T47D (cell line): ENCODE results near the gene MAP2.
"Not testable (repeated sequence)": the region's sequence is repeated elsewhere in the genome, so short reads cannot be mapped to it uniquely, and the experiment has no call there.

Source experiments
- DNase-seq, 2 experiments: peaks; one replicate each; pipeline versions ENCODE4 v3.0.0 to v3.0.0-alpha.2; 2011 to 2012; ENCODE audit warnings: low read depth in 1 of 2, low spot score in 1 of 2
- JUND ChIP-seq: IDR thresholded peaks from 2 replicates; pipeline ENCODE4 v1.6.1; 2012; ENCODE audit warnings: low read depth
- in situ Hi-C: cut with HindIII; loops from 2 replicates; pipeline ENCODE4 v1.10.0; 2016; ENCODE audit warnings: low sequenced_read_pairs, low pct_unique_long_range_greater_than_20kb

Gene MAP2

GRCh38 chr2:209577376-209578357 lies 153.8 kb downstream of the MAP2 start:
- in situ Hi-C loops: no loop called here
- no peak for TF ChIP-seq JUND
- peak in 1 of 2 experiments; percentile 26 for DNase-seq

GRCh38 chr2:209578394-209579001 lies 154.7 kb downstream of the MAP2 start:
- no peak for TF ChIP-seq JUND
- no peak for DNase-seq
- in situ Hi-C loops: no loop called here

GRCh38 chr2:209579230-209579749 lies 155.4 kb downstream of the MAP2 start:
- DNase-seq: peak in 1 of 2 experiments; percentile 7
- in situ Hi-C loops: no loop called here
- no peak for TF ChIP-seq JUND

- TF ChIP-seq JUND: no peak
- in situ Hi-C loops: no loop called here
- DNase-seq: no peak
Measured at GRCh38 chr2:209581040-209581439, 157.2 kb downstream of the MAP2 start.

GRCh38 chr2:209582281-209582680 lies 158.4 kb downstream of the MAP2 start:
- in situ Hi-C loops: no loop called here
- DNase-seq: no peak
- no peak for TF ChIP-seq JUND

GRCh38 chr2:209584472-209584871 lies 160.6 kb downstream of the MAP2 start:
- TF ChIP-seq JUND: no peak
- DNase-seq: no peak
- in situ Hi-C loops: no loop called here

GRCh38 chr2:209584915-209585314 lies 161.1 kb downstream of the MAP2 start:
- no peak for TF ChIP-seq JUND
- in situ Hi-C loops: no loop called here

GRCh38 chr2:209591021-209591420 lies 167.2 kb downstream of the MAP2 start:
- no peak for TF ChIP-seq JUND
- DNase-seq: no peak
- in situ Hi-C loops: no loop called here

More at GRCh38 chr2:209584915-209585314, 161.1 kb downstream of the MAP2 start:
- no peak for DNase-seq

GRCh38 chr2:209592106-209592505 lies 168.3 kb downstream of the MAP2 start:
- in situ Hi-C loops: no loop called here
- no peak for TF ChIP-seq JUND
- DNase-seq: no peak

GRCh38 chr2:209593930-209594329 lies 170.1 kb downstream of the MAP2 start:
- no peak for DNase-seq
- in situ Hi-C loops: no loop called here

GRCh38 chr2:209596262-209596661 lies 172.4 kb downstream of the MAP2 start:
- in situ Hi-C loops: no loop called here
- no peak for DNase-seq
- TF ChIP-seq JUND: no peak

More at GRCh38 chr2:209593930-209594329, 170.1 kb downstream of the MAP2 start:
- TF ChIP-seq JUND: no peak

- in situ Hi-C loops, DNase-seq: not testable (repeated sequence)
Measured at GRCh38 chr2:209598227-209598626, 174.4 kb downstream of the MAP2 start.
